K562 (cell line): ENCODE results near the gene DRAXIN. TPM values are rescaled to one million over a fixed set of nuclear protein-coding genes. Genes with fewer than 3 reads are reported as not detected.

Source experiments
- CREB3 ChIP-seq: fragments of 450-650 bp; conservative IDR thresholded peaks from 2 replicates; pipeline ENCODE4 v1.6.1; 2016; ENCODE audit warnings: missing genetic modification characterization, low read depth, mild to moderate bottlenecking, missing compliant biosample characterization, moderate library complexity
- GABPB1 ChIP-seq: sonication (generic); formaldehyde crosslinking; IDR thresholded peaks from 2 replicates; pipeline ENCODE4 v1.8.0; 2022; ENCODE audit warnings: mild to moderate bottlenecking, missing genetic modification reagents
- IRF1 ChIP-seq: sonication (generic); formaldehyde crosslinking; IDR thresholded peaks from 2 replicates; pipeline ENCODE4 v1.8.0; 2022; ENCODE audit warnings: missing genetic modification reagents, mild to moderate bottlenecking, borderline replicate concordance
- IRF9 ChIP-seq: fragments of 450-650 bp; IDR thresholded peaks from 2 replicates; pipeline ENCODE4 v1.6.1; 2016; ENCODE audit warnings: missing biosample characterization, missing genetic modification characterization
- NONO ChIP-seq, 2 experiments: fragments of 200-400 bp in 1 of 2; fragments of 450-650 bp in 1 of 2; formaldehyde crosslinking in 1 of 2; IDR thresholded peaks; 2 replicates each; pipeline ENCODE4 v1.6.1; 2017; ENCODE audit warnings: low read depth in 2 of 2, mild to moderate bottlenecking in 2 of 2, moderate library complexity in 2 of 2, low read length in 1 of 2
- RBM22 ChIP-seq: fragments of 200-400 bp; formaldehyde crosslinking; IDR thresholded peaks from 2 replicates; pipeline ENCODE4 v1.6.1; 2018; ENCODE audit warnings: low read length, low read depth; ENCODE audit not compliant: poor library complexity, severe bottlenecking
- SMAD2 ChIP-seq: fragments of 150-350 bp; IDR thresholded peaks from 2 replicates; pipeline ENCODE4 v1.6.1; 2014; ENCODE audit warnings: low read depth, mild to moderate bottlenecking, low read length
- THRB ChIP-seq: fragments of 450-650 bp; formaldehyde crosslinking; conservative IDR thresholded peaks from 2 replicates; pipeline ENCODE4 v1.4.0; 2022; ENCODE audit warnings: mild to moderate bottlenecking, missing genetic modification characterization
- TRIM28 ChIP-seq: fragments of 450-650 bp; IDR thresholded peaks from 2 replicates; pipeline ENCODE4 v1.6.1; 2017
- ZNF175 ChIP-seq: fragments of 200-800 bp; sonication (Bioruptor generic); IDR thresholded peaks from 2 replicates; pipeline ENCODE4 v1.6.1; 2016; ENCODE audit warnings: low read depth, mild to moderate bottlenecking, missing genetic modification characterization, missing compliant biosample characterization
- ZNF354B ChIP-seq: fragments of 250-450 bp; sonication (Bioruptor Pico); IDR thresholded peaks from 2 replicates; pipeline ENCODE4 v1.4.0; 2020
- ZNF512 ChIP-seq: IDR thresholded peaks from 2 replicates; pipeline ENCODE4 v1.6.1; 2016; ENCODE audit warnings: missing genetic modification characterization, missing compliant biosample characterization
- ZNF592 ChIP-seq: fragments of 450-650 bp; IDR thresholded peaks from 2 replicates; pipeline ENCODE4 v1.6.1; 2017; ENCODE audit warnings: antibody characterized with exemption, mild to moderate bottlenecking
- polyA plus RNA-seq, 8 experiments: library from polyadenylated mRNA; depleted of rRNA in 4 of 8; stranded (reverse) in 5 of 8; unstranded in 3 of 8; fragments of >200 nt; fragmentation: Nextera tagmentation in 2 of 8; fragmentation: Illumina TruSeq in 1 of 8; extraction: Ambion mirVana in 2 of 8; extraction: Trizol in 1 of 8; gene quantifications; 2 replicates each; pipeline versions ENCODE4 v1.2.1 to v1.2.3, GENCODE V29; 2011 to 2014; ENCODE audit warnings: inconsistent platforms in 1 of 8, missing spikeins in 1 of 8
- total RNA-seq, 7 experiments: library from RNA; depleted of rRNA in 6 of 7; stranded (reverse); fragments of >200 nt in 6 of 7; fragmentation: Illumina TruSeq in 2 of 7; extraction: Trizol in 2 of 7; gene quantifications; 2 replicates each; pipeline versions ENCODE4 v1.2.1 to v1.2.3, GENCODE V29; 2011 to 2021; ENCODE audit warnings: low replicate concordance in 1 of 7

The DRAXIN gene
- total and polyA plus RNA-seq, 9 of the 15 experiments (the other 6 are each of a cell fraction or from before 2014, with no cell fraction given): 0.01 to 0.04 (median 0.01) TPM; not detected in 6

GRCh38 chr1:11735854-11736745, 44.6 kb downstream of the DRAXIN start, which contains the start of gene AGTRAP (continued):
- TF ChIP-seq CREB3: no peak
- TF ChIP-seq RBM22: peak; percentile 90
- no peak for TF ChIP-seq NONO (IDR thresholded peaks at IDR 0.05; ENCODE audit: low read depth in 2 of 2, low read length in 1 of 2)
- TF ChIP-seq SMAD2: no peak
- peak; percentile 80; the same call in 1 of the 2 replicates for TF ChIP-seq THRB (CRISPR knock-in tag)
- no peak for TF ChIP-seq IRF9 (tag)
- TF ChIP-seq ZNF354B: no peak
- TF ChIP-seq IRF1 (CRISPR knock-in tag): no peak
- peak; percentile 64; the same call in 1 of the 2 replicates for TF ChIP-seq GABPB1 (CRISPR knock-in tag)
- TF ChIP-seq TRIM28: no peak
- no peak for TF ChIP-seq ZNF592
- TF ChIP-seq ZNF512 (tag): no peak
- TF ChIP-seq ZNF175 (CRISPR knock-in tag): no peak
